Stimulated activated memory B cell treated with anti-CD40 and anti-IgM and Interleukin-4, amounts not matched to agents 10 μg/mL and 1 μg/mL and 100 μg/mL, for 72 hours (primary cell): ENCODE measurements around the gene IL31RA.

ENCODE experiments used
- ATAC-seq: fragments of 150-1000 bp; cut with Tn5 transposase; 2 replicates; pipeline ENCODE4 v1.10.0; 2021
- H3K27ac Mint-ChIP-seq: one replicate; pipeline ENCODE4 v1.8.0; 2022; ENCODE audit warnings: mild to moderate bottlenecking, mixed read lengths
- H3K27me3 Mint-ChIP-seq: one replicate; pipeline ENCODE4 v1.8.0; 2022; ENCODE audit warnings: mixed read lengths
- H3K36me3 Mint-ChIP-seq: one replicate; pipeline ENCODE4 v1.8.0; 2022; ENCODE audit warnings: mixed read lengths
- H3K4me1 Mint-ChIP-seq: one replicate; pipeline ENCODE4 v1.8.0; 2022; ENCODE audit warnings: mixed read lengths
- H3K4me3 Mint-ChIP-seq: one replicate; pipeline ENCODE4 v1.8.0; 2022; ENCODE audit warnings: mild to moderate bottlenecking, moderate library complexity, mixed read lengths
- H3K9me3 Mint-ChIP-seq: one replicate; pipeline ENCODE4 v1.8.0; 2022; ENCODE audit warnings: mixed read lengths

Gene IL31RA

GRCh38 chr5:55923177-55923771, 72.1 kb downstream of the IL31RA start:
- peak overlapping the region; percentile 84 for H3K27ac Mint-ChIP-seq
- H3K4me1 Mint-ChIP-seq = peaks cover 22% of the 10 kb centered on the region
- no peaks in the 10 kb centered on the region for H3K9me3 Mint-ChIP-seq
- peak overlapping the region; percentile 93 for H3K4me3 Mint-ChIP-seq
- H3K27me3 Mint-ChIP-seq = peaks cover 24% of the 10 kb centered on the region
- no peaks in the 10 kb centered on the region for H3K36me3 Mint-ChIP-seq
- ATAC-seq = no peak

GRCh38 chr5:55923865-55924500, 72.8 kb downstream of the IL31RA start:
- Mint-ChIP-seq H3K4me3 (no peak overlapping the region), H3K36me3 (no peaks in the 10 kb centered on the region), H3K4me1 (peaks cover 22% of the 10 kb centered on the region), H3K9me3 (no peaks in the 10 kb centered on the region), H3K27me3 (peaks cover 23% of the 10 kb centered on the region), H3K27ac (peak overlapping the region; percentile 84)
- no peak for ATAC-seq

GRCh38 chr5:55924744-55925143, 73.6 kb downstream of the IL31RA start:
- H3K27ac Mint-ChIP-seq = no peak overlapping the region
- no peak for ATAC-seq
- H3K36me3 Mint-ChIP-seq = no peaks in the 10 kb centered on the region
- no peaks in the 10 kb centered on the region for H3K9me3 Mint-ChIP-seq
- H3K27me3 Mint-ChIP-seq = peaks cover 15% of the 10 kb centered on the region
- no peak overlapping the region for H3K4me3 Mint-ChIP-seq
- H3K4me1 Mint-ChIP-seq = peaks cover 14% of the 10 kb centered on the region

- ATAC-seq = no peak
- no peak overlapping the region for H3K27ac Mint-ChIP-seq
- H3K4me1 Mint-ChIP-seq = peaks cover 12% of the 10 kb centered on the region
- H3K4me3 Mint-ChIP-seq = no peak overlapping the region
- peaks cover 14% of the 10 kb centered on the region for H3K27me3 Mint-ChIP-seq
- no peaks in the 10 kb centered on the region for H3K36me3 Mint-ChIP-seq
- no peaks in the 10 kb centered on the region for H3K9me3 Mint-ChIP-seq
Observed at GRCh38 chr5:55925181-55925580, 74.0 kb downstream of the IL31RA start.

GRCh38 chr5:55925712-55926111, 74.6 kb downstream of the IL31RA start:
- H3K27ac Mint-ChIP-seq = no peak overlapping the region
- ATAC-seq = no peak
- H3K36me3 Mint-ChIP-seq = no peaks in the 10 kb centered on the region
- H3K9me3 Mint-ChIP-seq = no peaks in the 10 kb centered on the region
- H3K4me3 Mint-ChIP-seq = no peak overlapping the region
- H3K4me1 Mint-ChIP-seq = peaks cover 12% of the 10 kb centered on the region
- H3K27me3 Mint-ChIP-seq = peaks cover 14% of the 10 kb centered on the region

GRCh38 chr5:55926476-55926875, 75.3 kb downstream of the IL31RA start:
- Mint-ChIP-seq H3K27me3 (peaks cover 14% of the 10 kb centered on the region), H3K36me3 (no peaks in the 10 kb centered on the region), H3K9me3 (no peaks in the 10 kb centered on the region), H3K27ac (no peak overlapping the region), H3K4me3 (no peak overlapping the region), H3K4me1 (peaks cover 12% of the 10 kb centered on the region)
- no peak for ATAC-seq

GRCh38 chr5:55927861-55928655, 76.9 kb downstream of the IL31RA start:
- Mint-ChIP-seq H3K9me3 (no peaks in the 10 kb centered on the region), H3K4me3 (no peak overlapping the region), H3K27ac (no peak overlapping the region), H3K36me3 (no peaks in the 10 kb centered on the region), H3K4me1 (peaks cover 8% of the 10 kb centered on the region), H3K27me3 (peaks cover 12% of the 10 kb centered on the region)
- ATAC-seq = no peak

GRCh38 chr5:55929020-55929799, 78.1 kb downstream of the IL31RA start:
- no peaks in the 10 kb centered on the region for H3K36me3 Mint-ChIP-seq
- ATAC-seq = peak; percentile 4
- no peak overlapping the region for H3K27ac Mint-ChIP-seq
- H3K4me3 Mint-ChIP-seq = no peak overlapping the region
- H3K27me3 Mint-ChIP-seq = peaks cover under 1% of the 10 kb centered on the region
- H3K4me1 Mint-ChIP-seq = no peaks in the 10 kb centered on the region
- no peaks in the 10 kb centered on the region for H3K9me3 Mint-ChIP-seq

GRCh38 chr5:55932700-55933099, 81.5 kb downstream of the IL31RA start:
- Mint-ChIP-seq H3K4me1 (no peaks in the 10 kb centered on the region), H3K9me3 (no peaks in the 10 kb centered on the region), H3K27ac (no peak overlapping the region), H3K36me3 (no peaks in the 10 kb centered on the region), H3K4me3 (no peak overlapping the region), H3K27me3 (no peaks in the 10 kb centered on the region)
- ATAC-seq = no peak

- H3K27ac Mint-ChIP-seq = no peak overlapping the region
- H3K9me3 Mint-ChIP-seq = no peaks in the 10 kb centered on the region
- no peak overlapping the region for H3K4me3 Mint-ChIP-seq
- ATAC-seq = no peak
- no peaks in the 10 kb centered on the region for H3K4me1 Mint-ChIP-seq
- no peaks in the 10 kb centered on the region for H3K36me3 Mint-ChIP-seq
- H3K27me3 Mint-ChIP-seq = no peaks in the 10 kb centered on the region
Observed at GRCh38 chr5:55933377-55934114, 82.4 kb downstream of the IL31RA start.

GRCh38 chr5:55934115-55934613, 83.0 kb downstream of the IL31RA start:
- no peaks in the 10 kb centered on the region for H3K4me1 Mint-ChIP-seq
- no peaks in the 10 kb centered on the region for H3K27me3 Mint-ChIP-seq
- H3K9me3 Mint-ChIP-seq = no peaks in the 10 kb centered on the region
- ATAC-seq = no peak
- H3K27ac Mint-ChIP-seq = no peak overlapping the region
- no peaks in the 10 kb centered on the region for H3K36me3 Mint-ChIP-seq
- no peak overlapping the region for H3K4me3 Mint-ChIP-seq

- H3K4me1 Mint-ChIP-seq = no peaks in the 10 kb centered on the region
- ATAC-seq = no peak
- no peaks in the 10 kb centered on the region for H3K9me3 Mint-ChIP-seq
- no peaks in the 10 kb centered on the region for H3K27me3 Mint-ChIP-seq
- H3K36me3 Mint-ChIP-seq = no peaks in the 10 kb centered on the region
- no peak overlapping the region for H3K4me3 Mint-ChIP-seq
- no peak overlapping the region for H3K27ac Mint-ChIP-seq
Observed at GRCh38 chr5:55934720-55935119, 83.6 kb downstream of the IL31RA start.

- Mint-ChIP-seq H3K27me3 (no peaks in the 10 kb centered on the region), H3K4me3 (no peak overlapping the region), H3K9me3 (no peaks in the 10 kb centered on the region), H3K4me1 (no peaks in the 10 kb centered on the region), H3K36me3 (no peaks in the 10 kb centered on the region), H3K27ac (no peak overlapping the region)
- ATAC-seq = no peak
Observed at GRCh38 chr5:55935371-55935770, 84.2 kb downstream of the IL31RA start.

- Mint-ChIP-seq H3K9me3 (no peaks in the 10 kb centered on the region), H3K27ac (no peak overlapping the region), H3K4me1 (no peaks in the 10 kb centered on the region), H3K36me3 (no peaks in the 10 kb centered on the region), H3K27me3 (no peaks in the 10 kb centered on the region), H3K4me3 (no peak overlapping the region)
- peak; percentile 83 for ATAC-seq
Observed at GRCh38 chr5:55936100-55936693, 85.0 kb downstream of the IL31RA start.
